ENCODE data around the gene SLC51A. TPM values are rescaled to one million over a fixed set of nuclear protein-coding genes. Genes with fewer than 3 reads are reported as not detected.
"Not testable (repeated sequence)": the region's sequence is repeated elsewhere in the genome, so short reads cannot be mapped to it uniquely, and the experiment has no call there.

SLC51A gene
- total and polyA plus RNA-seq, 2 experiments from 2014 or later = 6.0 TPM; not detected in 1

GRCh38 chr3:196178993-196179379 lies 37.3 kb upstream of the SLC51A start:
- Histone ChIP-seq H2AFZ (no peak overlapping the region), H3K27ac (no peak overlapping the region)

GRCh38 chr3:196179380-196180308 lies 36.7 kb upstream of the SLC51A start:
- no peak overlapping the region for H3K9ac ChIP-seq
- H4K20me1 ChIP-seq (ENCODE audit: insufficient read depth) = no peaks in the 10 kb centered on the region
- WGBS, 2 experiments (ENCODE audit: low coverage in 1 of 2, low lambda C conversion rate in 2 of 2, missing lambda C conversion rate in 2 of 2) = 48 to 50% methylated on average over 24 of the region's 24 CpGs
- H3K36me3 ChIP-seq (ENCODE audit: low read depth) = no peaks in the 10 kb centered on the region
- no peak overlapping the region for H2AFZ ChIP-seq
- H3K4me2 ChIP-seq (ENCODE audit: unreplicated experiment) = no peak overlapping the region
- H3K4me1 ChIP-seq (ENCODE audit: insufficient read depth) = no peaks in the 10 kb centered on the region
- H3K4me3 ChIP-seq = no peak overlapping the region
- H3K9me2 ChIP-seq (ENCODE audit: insufficient read depth) = no peaks in the 10 kb centered on the region
- TF ChIP-seq EZH2 (IDR thresholded peaks at IDR 0.05; ENCODE audit: insufficient read depth, poor library complexity, severe bottlenecking) (no peak), EZH2phosphoT487 (IDR thresholded peaks at IDR 0.05; ENCODE audit: insufficient read depth, low read depth) (no peak)
- H3F3A ChIP-seq (ENCODE audit: insufficient read depth) = no peaks in the 10 kb centered on the region
- no peak overlapping the region for H3K27ac ChIP-seq
- H3K9me3 ChIP-seq (ENCODE audit: low read depth) = no peaks in the 10 kb centered on the region
- in situ Hi-C loops (cut with MboI) = no loop called here
- DNase-seq = peak; percentile 49
- no peaks in the 10 kb centered on the region for H3K79me2 ChIP-seq (ENCODE audit: insufficient read depth)
- H3K27me3 ChIP-seq (replicated peaks; ENCODE audit: insufficient read depth) = no peaks in the 10 kb centered on the region

More at GRCh38 chr3:196178993-196179379, 37.3 kb upstream of the SLC51A start:
- no peak overlapping the region for H3K4me3 ChIP-seq
- no peaks in the 10 kb centered on the region for H3K79me2 ChIP-seq (ENCODE audit: insufficient read depth)
- H3K9me3 ChIP-seq (ENCODE audit: low read depth) = no peaks in the 10 kb centered on the region
- H3K9me2 ChIP-seq (ENCODE audit: insufficient read depth) = no peaks in the 10 kb centered on the region
- no peaks in the 10 kb centered on the region for H3K27me3 ChIP-seq (replicated peaks; ENCODE audit: insufficient read depth)
- no peak overlapping the region for H3K4me2 ChIP-seq (ENCODE audit: unreplicated experiment)
- DNase-seq = no peak
- H4K20me1 ChIP-seq (ENCODE audit: insufficient read depth) = no peaks in the 10 kb centered on the region
- H3K9ac ChIP-seq = no peak overlapping the region
- H3K36me3 ChIP-seq (ENCODE audit: low read depth) = no peaks in the 10 kb centered on the region
- no peak for TF ChIP-seq EZH2 (IDR thresholded peaks at IDR 0.05; ENCODE audit: insufficient read depth, poor library complexity, severe bottlenecking)
- in situ Hi-C loops (cut with MboI) = no loop called here
- no peaks in the 10 kb centered on the region for H3F3A ChIP-seq (ENCODE audit: insufficient read depth)
- H3K4me1 ChIP-seq (ENCODE audit: insufficient read depth) = no peaks in the 10 kb centered on the region
- 74 to 82% methylated on average over 6 of the region's 6 CpGs for WGBS, 2 experiments (ENCODE audit: low coverage in 1 of 2, low lambda C conversion rate in 2 of 2, missing lambda C conversion rate in 2 of 2)

- Histone ChIP-seq H3K4me3 (no peak overlapping the region), H3K4me2 (ENCODE audit: unreplicated experiment) (no peak overlapping the region), H3K9me2 (ENCODE audit: insufficient read depth) (no peaks in the 10 kb centered on the region), H2AFZ (no peak overlapping the region), H4K20me1 (ENCODE audit: insufficient read depth) (no peaks in the 10 kb centered on the region), H3K27me3 (replicated peaks; ENCODE audit: insufficient read depth) (no peaks in the 10 kb centered on the region), H3K4me1 (ENCODE audit: insufficient read depth) (no peaks in the 10 kb centered on the region), H3K79me2 (ENCODE audit: insufficient read depth) (no peaks in the 10 kb centered on the region), H3K36me3 (ENCODE audit: low read depth) (no peaks in the 10 kb centered on the region), H3K9ac (no peak overlapping the region), H3F3A (ENCODE audit: insufficient read depth) (no peaks in the 10 kb centered on the region), H3K27ac (no peak overlapping the region), H3K9me3 (ENCODE audit: low read depth) (no peaks in the 10 kb centered on the region)
- WGBS, 2 experiments (ENCODE audit: low coverage in 1 of 2, low lambda C conversion rate in 2 of 2, missing lambda C conversion rate in 2 of 2) = 63 to 66% methylated on average over 9 of the region's 9 CpGs
- TF ChIP-seq EZH2 (IDR thresholded peaks at IDR 0.05; ENCODE audit: insufficient read depth, poor library complexity, severe bottlenecking) (no peak), EZH2phosphoT487 (IDR thresholded peaks at IDR 0.05; ENCODE audit: insufficient read depth, low read depth) (no peak)
- in situ Hi-C loops (cut with MboI) = no loop called here
- DNase-seq = no peak
Observed at GRCh38 chr3:196180346-196180745, 36.0 kb upstream of the SLC51A start.

GRCh38 chr3:196181127-196181546 lies 35.2 kb upstream of the SLC51A start:
- Histone ChIP-seq H3K4me2 (ENCODE audit: unreplicated experiment) (no peak overlapping the region), H3K27me3 (replicated peaks; ENCODE audit: insufficient read depth) (no peaks in the 10 kb centered on the region), H3K9ac (no peak overlapping the region), H3K27ac (no peak overlapping the region), H3K79me2 (ENCODE audit: insufficient read depth) (no peaks in the 10 kb centered on the region), H3K36me3 (ENCODE audit: low read depth) (no peaks in the 10 kb centered on the region), H2AFZ (no peak overlapping the region), H3K4me1 (ENCODE audit: insufficient read depth) (no peaks in the 10 kb centered on the region), H3K9me3 (ENCODE audit: low read depth) (no peaks in the 10 kb centered on the region), H3K4me3 (no peak overlapping the region), H3F3A (ENCODE audit: insufficient read depth) (no peaks in the 10 kb centered on the region), H4K20me1 (ENCODE audit: insufficient read depth) (no peaks in the 10 kb centered on the region), H3K9me2 (ENCODE audit: insufficient read depth) (no peaks in the 10 kb centered on the region)
- no peak for TF ChIP-seq EZH2phosphoT487 (IDR thresholded peaks at IDR 0.05; ENCODE audit: insufficient read depth, low read depth)
- TF ChIP-seq EZH2 (IDR thresholded peaks at IDR 0.05; ENCODE audit: insufficient read depth, poor library complexity, severe bottlenecking) = no peak
- WGBS, 2 experiments (ENCODE audit: low coverage in 1 of 2, low lambda C conversion rate in 2 of 2, missing lambda C conversion rate in 2 of 2) = 62 to 66% methylated on average over 10 of the region's 10 CpGs
- DNase-seq = no peak
- in situ Hi-C loops (cut with MboI) = no loop called here

GRCh38 chr3:196184169-196184432 lies 32.2 kb upstream of the SLC51A start:
- H3K27me3 ChIP-seq (replicated peaks; ENCODE audit: insufficient read depth); H3K79me2 ChIP-seq (ENCODE audit: insufficient read depth); H3F3A ChIP-seq (ENCODE audit: insufficient read depth); H3K36me3 ChIP-seq (ENCODE audit: low read depth); H4K20me1 ChIP-seq (ENCODE audit: insufficient read depth); H3K9ac ChIP-seq; H3K9me2 ChIP-seq (ENCODE audit: insufficient read depth); H3K4me1 ChIP-seq (ENCODE audit: insufficient read depth); H2AFZ ChIP-seq; H3K4me2 ChIP-seq (ENCODE audit: unreplicated experiment); H3K27ac ChIP-seq; H3K4me3 ChIP-seq; DNase-seq; H3K9me3 ChIP-seq (ENCODE audit: low read depth); in situ Hi-C loops (cut with MboI): not testable (repeated sequence)
- 79 to 82% methylated on average over 2 to 4 of the region's 4 CpGs for WGBS, 2 experiments (ENCODE audit: low coverage in 1 of 2, low lambda C conversion rate in 2 of 2, missing lambda C conversion rate in 2 of 2)

Data from GM23248 (cell line).